ENCODE measurements around the gene SH2D3C. TPM values are rescaled to one million over a fixed set of nuclear protein-coding genes. Genes with fewer than 3 reads are reported as not detected.

Gene SH2D3C
- total RNA-seq, 1 donor from 2014 or later: 7.1 TPM

- H3K36me3 Mint-ChIP-seq: no peaks in the 10 kb centered on the region
- no peaks in the 10 kb centered on the region for H3K27me3 Mint-ChIP-seq
- DNase-seq (ENCODE audit: extremely low spot score, unreplicated experiment): peak; percentile 70
- H3K4me1 Mint-ChIP-seq (ENCODE audit: unreplicated experiment): peaks cover 11% of the 10 kb centered on the region
- TF ChIP-seq CTCF (conservative IDR thresholded peaks at IDR 0.05): no peak
- H3K4me3 Mint-ChIP-seq: peak overlapping the region; percentile 95
- H3K9me3 Mint-ChIP-seq: no peaks in the 10 kb centered on the region
- peak overlapping the region; percentile 64 for H3K27ac Mint-ChIP-seq
Observed at GRCh38 chr9:127734247-127734746, 44.2 kb downstream of the SH2D3C start.

- no peaks in the 10 kb centered on the region for H3K27me3 Mint-ChIP-seq
- no peaks in the 10 kb centered on the region for H3K36me3 Mint-ChIP-seq
- no peaks in the 10 kb centered on the region for H3K9me3 Mint-ChIP-seq
- H3K27ac Mint-ChIP-seq: peak overlapping the region; percentile 64
- peak overlapping the region; percentile 95 for H3K4me3 Mint-ChIP-seq
- DNase-seq (ENCODE audit: extremely low spot score, unreplicated experiment): no peak
- H3K4me1 Mint-ChIP-seq (ENCODE audit: unreplicated experiment): peaks cover 11% of the 10 kb centered on the region
- TF ChIP-seq CTCF (conservative IDR thresholded peaks at IDR 0.05): no peak
Observed at GRCh38 chr9:127733614-127734013, 44.9 kb downstream of the SH2D3C start.

- Mint-ChIP-seq H3K9me3 (no peaks in the 10 kb centered on the region), H3K36me3 (no peaks in the 10 kb centered on the region), H3K27me3 (no peaks in the 10 kb centered on the region), H3K4me3 (no peak overlapping the region), H3K4me1 (ENCODE audit: unreplicated experiment) (peaks cover 11% of the 10 kb centered on the region), H3K27ac (no peak overlapping the region)
- DNase-seq (ENCODE audit: extremely low spot score, unreplicated experiment): no peak
- no peak for TF ChIP-seq CTCF (conservative IDR thresholded peaks at IDR 0.05)
Observed at GRCh38 chr9:127732444-127732843, 46.0 kb downstream of the SH2D3C start.

- no peaks in the 10 kb centered on the region for H3K27me3 Mint-ChIP-seq
- H3K4me3 Mint-ChIP-seq: no peak overlapping the region
- peaks cover 11% of the 10 kb centered on the region for H3K4me1 Mint-ChIP-seq (ENCODE audit: unreplicated experiment)
- peak; percentile 64 for DNase-seq (ENCODE audit: extremely low spot score, unreplicated experiment)
- no peaks in the 10 kb centered on the region for H3K9me3 Mint-ChIP-seq
- TF ChIP-seq CTCF (conservative IDR thresholded peaks at IDR 0.05): no peak
- H3K36me3 Mint-ChIP-seq: no peaks in the 10 kb centered on the region
- no peak overlapping the region for H3K27ac Mint-ChIP-seq
Observed at GRCh38 chr9:127731938-127732337, 46.5 kb downstream of the SH2D3C start.

GRCh38 chr9:127730799-127731410 lies 47.6 kb downstream of the SH2D3C start:
- H3K36me3 Mint-ChIP-seq: no peaks in the 10 kb centered on the region
- no peak overlapping the region for H3K4me3 Mint-ChIP-seq
- no peaks in the 10 kb centered on the region for H3K27me3 Mint-ChIP-seq
- no peaks in the 10 kb centered on the region for H3K9me3 Mint-ChIP-seq
- H3K4me1 Mint-ChIP-seq (ENCODE audit: unreplicated experiment): peaks cover 11% of the 10 kb centered on the region
- no peak overlapping the region for H3K27ac Mint-ChIP-seq
- no peak for TF ChIP-seq CTCF (conservative IDR thresholded peaks at IDR 0.05)
- DNase-seq (ENCODE audit: extremely low spot score, unreplicated experiment): no peak
